CD4-positive, alpha-beta T cell treated with Interleukin-1 beta for 1 hour (primary cell): ENCODE data around the gene ICOS.
"Not testable (repeated sequence)": the region's sequence is repeated elsewhere in the genome, so short reads cannot be mapped to it uniquely, and the experiment has no call there.

Experiments
- DNase-seq, 2 donors: peaks; one replicate each; pipeline ENCODE4 v3.0.0-alpha.2; 2020 to 2022

The ICOS gene

GRCh38 chr2:203918839-203919238 lies 17.7 kb upstream of the ICOS start:
- no peak for DNase-seq

DNA sequence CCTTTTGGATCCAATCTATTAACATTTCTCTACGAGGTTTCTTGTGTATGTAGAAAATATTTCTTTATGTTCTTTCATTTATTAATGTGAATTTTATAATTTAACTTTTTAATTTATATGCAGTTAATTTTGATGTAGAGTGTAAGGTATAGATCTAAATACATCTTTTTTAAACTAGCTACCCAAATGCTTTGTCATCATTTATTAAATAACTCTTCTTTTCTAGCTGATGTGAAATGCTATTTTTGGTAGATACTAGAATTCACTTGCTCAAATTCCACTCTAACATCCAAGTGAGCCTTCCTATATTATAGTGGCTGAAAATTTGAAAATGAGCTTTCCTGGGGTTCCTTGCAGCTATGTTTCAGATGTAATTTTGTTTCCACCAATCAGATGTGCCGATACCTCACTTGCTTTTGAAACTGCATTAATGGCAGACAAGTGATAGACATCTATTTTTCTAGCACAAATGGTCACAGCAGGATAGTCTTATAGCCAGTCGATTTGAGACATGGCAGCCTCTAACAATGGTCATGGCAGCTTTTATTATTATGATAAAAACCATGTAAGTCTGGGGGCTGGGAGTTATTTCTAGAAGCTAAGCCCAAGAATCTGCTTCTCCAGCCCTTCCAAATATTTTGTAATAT lies 10.9 kb upstream of the ICOS start:
- DNase-seq: no peak

GRCh38 chr2:203928849-203929248 lies 7.7 kb upstream of the ICOS start:
- DNase-seq: peak in 1 of 2 donors; percentile 47

DNA sequence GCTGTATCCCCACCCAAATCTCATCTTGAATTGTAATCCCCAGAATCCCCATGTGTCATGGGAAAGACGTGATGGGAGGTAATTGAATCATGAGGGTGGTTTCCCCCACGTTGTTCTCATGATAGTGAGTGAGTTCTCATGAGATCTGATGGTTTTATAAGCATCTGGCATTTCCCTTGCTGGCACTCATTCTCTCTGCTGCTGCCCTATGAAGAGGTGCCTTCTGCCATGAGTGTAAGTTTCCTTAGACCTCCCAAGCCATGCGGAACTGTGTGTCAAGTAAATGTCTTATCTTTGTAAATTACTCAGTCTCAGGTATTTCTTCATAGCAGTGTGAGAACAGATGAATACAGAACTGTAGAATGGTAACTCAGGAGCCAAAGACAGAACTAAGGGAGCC lies 5.3 kb upstream of the ICOS start:
- DNase-seq: not testable (repeated sequence)

GRCh38 chr2:203934041-203934492 lies 2.5 kb upstream of the ICOS start:
- peak; percentile 12 to 45 for DNase-seq

- DNase-seq: no peak
Measured at GRCh38 chr2:203934711-203935438, 1.7 kb upstream of the ICOS start.

GRCh38 chr2:203935568-203935967 lies 995 bp upstream of the ICOS start:
- no peak for DNase-seq

DNA sequence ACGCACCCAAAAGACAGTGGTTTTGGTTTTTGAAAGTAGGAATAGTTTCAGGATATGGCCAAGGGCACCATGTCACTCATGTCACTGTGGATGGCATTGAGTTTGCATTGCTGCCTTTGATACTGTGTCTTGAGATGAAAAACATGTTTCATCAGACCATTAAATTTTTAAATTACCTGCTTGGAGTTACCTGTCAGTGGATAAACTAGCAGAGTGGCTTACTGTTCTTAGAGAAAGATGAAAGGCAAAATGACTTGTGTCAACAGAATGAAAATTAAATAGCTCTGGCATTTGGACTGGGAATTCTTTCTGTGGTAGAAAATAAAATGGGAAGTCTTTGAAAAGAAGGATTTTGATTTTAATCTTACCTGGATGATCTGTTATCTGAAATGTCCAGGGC lies 386 bp downstream of the ICOS start:
- no peak for DNase-seq

- DNase-seq: no peak
Measured at GRCh38 chr2:203937788-203938187, 1.2 kb downstream of the ICOS start.

- no peak for DNase-seq
Measured at GRCh38 chr2:203940039-203940438, 3.5 kb downstream of the ICOS start.

DNA sequence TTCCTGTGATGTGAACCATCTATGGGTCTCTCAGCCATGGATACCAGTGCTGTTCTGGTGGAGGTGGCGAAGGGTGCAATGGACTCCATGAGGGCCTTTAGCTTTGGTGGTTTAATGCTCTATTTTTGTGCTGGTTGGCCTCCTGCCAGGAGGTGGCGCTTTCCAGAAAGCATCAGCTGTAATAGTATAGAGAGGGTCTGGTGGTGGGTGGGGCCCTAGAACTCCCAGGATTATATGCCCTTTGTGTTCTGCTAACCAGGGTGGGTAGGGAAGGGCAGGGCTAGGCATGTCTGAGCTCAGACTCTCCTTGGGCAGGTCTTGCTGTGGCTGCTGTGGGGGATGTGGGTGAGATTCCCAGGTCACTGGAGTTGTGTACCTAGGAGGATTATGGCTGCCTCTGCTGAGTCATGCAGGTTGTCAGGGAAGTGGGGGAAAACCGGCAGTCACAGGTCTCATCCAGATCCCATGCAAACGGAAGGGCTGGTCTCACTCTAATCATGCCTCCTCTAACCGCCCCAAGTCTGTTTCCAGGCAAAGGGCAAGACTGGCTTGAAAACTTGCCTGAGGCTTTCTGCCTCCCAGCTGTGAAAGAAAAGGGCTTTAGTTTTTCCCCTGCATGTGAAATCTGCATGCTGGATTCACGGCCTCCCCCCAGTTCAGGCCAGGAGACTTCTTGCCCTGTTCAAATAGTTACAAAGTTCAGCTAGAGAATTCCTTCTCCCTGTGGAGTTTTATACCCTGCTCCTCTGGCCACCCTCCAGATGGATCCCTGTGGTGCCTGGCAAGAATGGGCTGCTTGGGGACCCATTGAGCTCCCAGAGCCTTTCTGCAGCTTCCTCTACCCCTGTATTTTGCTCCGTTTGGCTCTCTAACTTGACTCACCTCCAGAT lies 7.2 kb downstream of the ICOS start:
- peak in 1 of 2 donors; percentile 39 for DNase-seq

- DNase-seq: no peak
Measured at GRCh38 chr2:203948733-203949132, 12.2 kb downstream of the ICOS start.

DNA sequence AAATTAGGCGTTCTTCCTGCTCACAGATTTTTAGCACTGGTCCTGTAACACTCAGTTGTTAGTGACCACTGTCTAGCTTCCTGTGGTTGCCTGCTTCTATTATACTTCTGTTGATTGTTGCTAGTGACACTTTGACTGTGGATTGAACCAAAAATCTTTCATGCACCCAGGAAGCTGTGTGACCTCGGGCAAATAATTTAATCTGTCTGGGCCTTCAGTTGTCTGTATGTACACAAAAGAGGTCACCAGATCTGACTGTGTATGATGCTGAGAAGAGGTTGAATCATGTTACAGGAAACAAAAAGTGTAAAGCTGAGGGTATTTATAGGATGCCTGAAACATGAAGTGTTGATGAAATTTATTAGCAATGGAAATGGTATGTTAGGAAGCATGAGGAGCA lies 12.7 kb downstream of the ICOS start:
- DNase-seq: peak in 1 of 2 donors; percentile 46

- DNase-seq: peak; percentile 45 to 75
Measured at GRCh38 chr2:203951366-203951902, 14.9 kb downstream of the ICOS start.

DNA sequence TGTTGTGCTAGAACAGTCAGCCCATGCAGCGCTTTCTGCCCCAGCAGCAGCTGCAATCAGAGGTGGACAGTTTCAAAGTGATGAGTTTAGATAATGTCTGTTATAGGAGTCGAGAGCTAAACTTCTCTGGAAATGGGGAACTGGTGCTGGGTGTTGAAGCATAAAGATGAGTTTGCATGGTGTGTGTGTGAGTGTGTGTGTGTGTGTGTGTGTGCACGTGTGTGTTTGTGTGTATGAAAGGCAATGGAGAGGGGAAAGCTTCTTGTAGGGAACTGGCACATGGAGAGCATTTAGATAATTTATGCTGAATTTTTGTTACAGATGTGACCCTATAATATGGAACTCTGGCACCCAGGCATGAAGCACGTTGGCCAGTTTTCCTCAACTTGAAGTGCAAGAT lies 22.7 kb downstream of the ICOS start:
- DNase-seq: no peak

DNA sequence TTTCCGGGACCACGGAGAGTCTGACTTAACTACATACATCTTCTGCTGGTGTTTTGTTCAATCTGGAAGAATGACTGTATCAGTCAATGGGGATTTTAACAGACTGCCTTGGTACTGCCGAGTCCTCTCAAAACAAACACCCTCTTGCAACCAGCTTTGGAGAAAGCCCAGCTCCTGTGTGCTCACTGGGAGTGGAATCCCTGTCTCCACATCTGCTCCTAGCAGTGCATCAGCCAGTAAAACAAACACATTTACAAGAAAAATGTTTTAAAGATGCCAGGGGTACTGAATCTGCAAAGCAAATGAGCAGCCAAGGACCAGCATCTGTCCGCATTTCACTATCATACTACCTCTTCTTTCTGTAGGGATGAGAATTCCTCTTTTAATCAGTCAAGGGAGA lies 23.1 kb downstream of the ICOS start:
- no peak for DNase-seq

DNA sequence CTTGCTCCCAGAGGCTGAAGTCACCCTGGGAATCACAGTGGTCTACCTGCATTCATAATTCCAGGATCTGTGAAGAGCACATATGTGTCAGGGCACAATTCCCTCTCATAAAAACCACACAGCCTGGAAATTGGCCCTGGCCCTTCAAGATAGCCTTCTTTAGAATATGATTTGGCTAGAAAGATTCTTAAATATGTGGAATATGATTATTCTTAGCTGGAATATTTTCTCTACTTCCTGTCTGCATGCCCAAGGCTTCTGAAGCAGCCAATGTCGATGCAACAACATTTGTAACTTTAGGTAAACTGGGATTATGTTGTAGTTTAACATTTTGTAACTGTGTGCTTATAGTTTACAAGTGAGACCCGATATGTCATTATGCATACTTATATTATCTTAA lies 24.2 kb downstream of the ICOS start:
- DNase-seq: no peak

- not testable (repeated sequence) for DNase-seq
Measured at GRCh38 chr2:203965190-203965589, 28.6 kb downstream of the ICOS start.

- DNase-seq: no peak
Measured at GRCh38 chr2:203971251-203971650, 34.7 kb downstream of the ICOS start.

DNA sequence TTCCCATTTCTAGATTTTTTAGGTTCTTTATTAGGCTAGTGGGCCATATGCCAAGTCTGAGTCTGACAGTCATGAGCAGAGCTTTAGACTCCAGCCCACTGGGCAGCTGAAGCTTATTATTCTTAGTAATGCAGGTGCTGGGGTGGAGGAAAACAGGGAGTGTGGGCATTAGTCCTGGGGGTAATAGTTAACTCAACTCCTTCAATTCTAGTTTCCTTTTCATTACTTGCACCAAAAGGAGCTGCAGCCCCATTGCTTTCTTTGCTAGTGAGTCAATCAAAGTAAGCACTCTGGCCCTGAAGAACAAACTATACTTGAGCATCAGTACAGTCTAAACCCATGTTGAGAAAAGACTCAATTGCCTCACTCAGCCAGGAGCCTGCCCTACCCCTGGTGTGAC lies 35.5 kb downstream of the ICOS start:
- DNase-seq: no peak

GRCh38 chr2:203973000-203973399 lies 36.4 kb downstream of the ICOS start:
- no peak for DNase-seq

DNA sequence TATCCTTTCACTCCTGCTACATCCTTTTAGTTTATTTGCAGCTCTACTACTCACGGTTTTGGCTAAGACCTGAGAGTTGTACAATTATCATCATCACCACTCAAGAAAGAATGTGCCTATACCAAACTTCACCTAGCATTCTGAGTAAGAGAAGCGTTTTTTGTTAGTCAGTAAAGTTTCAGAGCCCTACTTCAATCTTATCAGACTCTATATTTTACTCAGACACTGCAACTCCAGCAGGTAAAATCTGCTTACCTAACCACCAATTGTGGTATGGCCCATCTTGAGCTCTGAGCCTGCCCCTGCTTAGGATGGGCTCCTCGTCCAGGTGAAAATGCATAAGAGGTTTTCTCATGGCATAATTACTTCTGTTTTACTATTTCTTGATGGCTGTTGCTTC lies 37.1 kb downstream of the ICOS start:
- no peak for DNase-seq

- no peak for DNase-seq
Measured at GRCh38 chr2:203975912-203976311, 39.3 kb downstream of the ICOS start.
